ENCODE data around the gene TACC3.

- TF ChIP-seq, protein P1, sequence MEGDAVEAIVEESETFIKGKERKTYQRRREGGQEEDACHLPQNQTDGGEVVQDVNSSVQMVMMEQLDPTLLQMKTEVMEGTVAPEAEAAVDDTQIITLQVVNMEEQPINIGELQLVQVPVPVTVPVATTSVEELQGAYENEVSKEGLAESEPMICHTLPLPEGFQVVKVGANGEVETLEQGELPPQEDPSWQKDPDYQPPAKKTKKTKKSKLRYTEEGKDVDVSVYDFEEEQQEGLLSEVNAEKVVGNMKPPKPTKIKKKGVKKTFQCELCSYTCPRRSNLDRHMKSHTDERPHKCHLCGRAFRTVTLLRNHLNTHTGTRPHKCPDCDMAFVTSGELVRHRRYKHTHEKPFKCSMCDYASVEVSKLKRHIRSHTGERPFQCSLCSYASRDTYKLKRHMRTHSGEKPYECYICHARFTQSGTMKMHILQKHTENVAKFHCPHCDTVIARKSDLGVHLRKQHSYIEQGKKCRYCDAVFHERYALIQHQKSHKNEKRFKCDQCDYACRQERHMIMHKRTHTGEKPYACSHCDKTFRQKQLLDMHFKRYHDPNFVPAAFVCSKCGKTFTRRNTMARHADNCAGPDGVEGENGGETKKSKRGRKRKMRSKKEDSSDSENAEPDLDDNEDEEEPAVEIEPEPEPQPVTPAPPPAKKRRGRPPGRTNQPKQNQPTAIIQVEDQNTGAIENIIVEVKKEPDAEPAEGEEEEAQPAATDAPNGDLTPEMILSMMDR (IDR thresholded peaks at IDR 0.05; ENCODE audit: low read length) = no peak
- no peak for TF ChIP-seq EZH2phosphoT487 (IDR thresholded peaks at IDR 0.05; ENCODE audit: low read length)
- no peak for TF ChIP-seq EZH2 (optimal IDR thresholded peaks at IDR 0.05; ENCODE audit: low read depth, low read length)
Measured at GRCh38 chr4:1705732-1706131, 15.6 kb upstream of the TACC3 start.
